ENCODE measurements around the gene ROBO1. TPM values are rescaled to one million over a fixed set of nuclear protein-coding genes. Genes with fewer than 3 reads are reported as not detected.

Gene ROBO1
- total and polyA plus RNA-seq, 2 of the 8 experiments (the other 6 are each of a cell fraction or from before 2014, with no cell fraction given), result 51.4 to 91.0 TPM

DNA sequence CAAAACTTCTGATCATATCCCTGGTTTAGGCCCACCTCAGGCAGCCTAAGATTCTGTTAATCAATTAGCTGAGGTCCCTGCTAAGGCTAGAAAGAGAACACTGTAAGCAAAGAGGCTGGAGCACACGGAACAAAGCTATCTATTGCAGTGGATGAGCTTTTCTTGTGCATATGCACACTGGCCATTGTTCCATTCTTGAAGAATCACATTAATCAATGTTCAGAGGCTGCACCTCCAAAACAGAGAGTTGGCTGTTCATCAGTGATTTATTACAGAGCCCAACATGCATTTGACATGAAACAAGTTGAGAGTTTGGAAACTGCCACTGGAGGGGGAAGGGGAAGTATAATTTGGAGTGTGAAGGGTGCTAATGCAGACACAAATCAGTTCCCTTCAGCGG is 873.0 kb downstream of the ROBO1 start (continued):
- TF ChIP-seq FOSL1 (IDR thresholded peaks at IDR 0.05; ENCODE audit: insufficient read depth, low read depth, low read length), result no peak
- no peak for TF ChIP-seq EGR1 (IDR thresholded peaks at IDR 0.05; ENCODE audit: borderline replicate concordance, low read depth, low read length)
- TF ChIP-seq TAF1 (IDR thresholded peaks at IDR 0.05; ENCODE audit: low read depth, low read length), result no peak
- no peak for TF ChIP-seq SAP30 (IDR thresholded peaks at IDR 0.05; ENCODE audit: insufficient read depth, insufficient replicate concordance, low read length)
